ENCODE data around the gene ZNF165.

DNA sequence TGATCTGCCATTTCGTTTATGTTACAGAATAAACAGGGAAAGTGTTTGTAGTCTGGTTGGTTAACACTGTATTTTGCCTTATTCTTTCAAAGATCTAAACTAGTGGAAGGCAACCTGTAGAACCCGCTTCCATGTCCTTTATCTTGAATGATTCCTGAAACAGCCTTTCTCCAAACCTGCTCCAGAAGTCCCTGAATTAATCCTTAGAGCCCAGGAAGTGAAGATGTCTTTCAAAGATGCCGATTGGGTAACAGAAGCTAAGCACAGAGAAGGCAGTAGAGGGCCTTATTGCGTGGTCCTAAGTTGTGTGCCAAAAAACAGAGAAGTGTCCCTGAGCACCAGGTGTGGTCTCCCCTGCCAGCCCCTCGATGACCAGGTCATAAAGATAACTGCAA is 24.9 kb downstream of the ZNF165 start:
- TF ChIP-seq, protein P1, sequence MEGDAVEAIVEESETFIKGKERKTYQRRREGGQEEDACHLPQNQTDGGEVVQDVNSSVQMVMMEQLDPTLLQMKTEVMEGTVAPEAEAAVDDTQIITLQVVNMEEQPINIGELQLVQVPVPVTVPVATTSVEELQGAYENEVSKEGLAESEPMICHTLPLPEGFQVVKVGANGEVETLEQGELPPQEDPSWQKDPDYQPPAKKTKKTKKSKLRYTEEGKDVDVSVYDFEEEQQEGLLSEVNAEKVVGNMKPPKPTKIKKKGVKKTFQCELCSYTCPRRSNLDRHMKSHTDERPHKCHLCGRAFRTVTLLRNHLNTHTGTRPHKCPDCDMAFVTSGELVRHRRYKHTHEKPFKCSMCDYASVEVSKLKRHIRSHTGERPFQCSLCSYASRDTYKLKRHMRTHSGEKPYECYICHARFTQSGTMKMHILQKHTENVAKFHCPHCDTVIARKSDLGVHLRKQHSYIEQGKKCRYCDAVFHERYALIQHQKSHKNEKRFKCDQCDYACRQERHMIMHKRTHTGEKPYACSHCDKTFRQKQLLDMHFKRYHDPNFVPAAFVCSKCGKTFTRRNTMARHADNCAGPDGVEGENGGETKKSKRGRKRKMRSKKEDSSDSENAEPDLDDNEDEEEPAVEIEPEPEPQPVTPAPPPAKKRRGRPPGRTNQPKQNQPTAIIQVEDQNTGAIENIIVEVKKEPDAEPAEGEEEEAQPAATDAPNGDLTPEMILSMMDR (conservative IDR thresholded peaks at IDR 0.05; ENCODE audit: low read length) = 0 out of 2 replicates have a peak, but pooled peaks have one; percentile 27
- TF ChIP-seq EZH2phosphoT487 (IDR thresholded peaks at IDR 0.05; ENCODE audit: borderline replicate concordance, low read depth, low read length) = no peak

All from OCI-LY7 (cell line).